CD4-positive, alpha-beta T cell (primary cell): ENCODE data around the gene ERC2. TPM values are rescaled to one million over a fixed set of nuclear protein-coding genes. Genes with fewer than 3 reads are reported as not detected.
"Not testable (repeated sequence)": the region's sequence is repeated elsewhere in the genome, so short reads cannot be mapped to it uniquely, and the experiment has no call there.

ENCODE experiments used
- ATAC-seq: fragments of 200-7000 bp; cut with Tn5 transposase; one replicate; pipeline ENCODE4 v1.10.0; 2022; ENCODE audit warnings: mild to moderate bottlenecking; ENCODE audit not compliant: poor library complexity
- CTCF ChIA-PET: fragments of 350-600 bp; sonication (Branson Sonifier 250); formaldehyde crosslinking; loops from one replicate; lab custom pipeline; 2021; ENCODE audit warnings: antibody characterized with exemption, inconsistent platforms; lab: Charles Lee
- POLR2A ChIA-PET: fragments of 350-600 bp; sonication (Branson Sonifier 250); formaldehyde crosslinking; loops from one replicate; lab custom pipeline; 2021; ENCODE audit warnings: antibody characterized with exemption, inconsistent platforms; lab: Charles Lee
- DNase-seq, 14 experiments: peaks; one replicate each; pipeline ENCODE4 v3.0.0-alpha.2; 2013 to 2020; ENCODE audit warnings: mixed read lengths in 2 of 14
- H3K27ac ChIP-seq, 2 donors: one replicate each; pipeline versions ENCODE4 v1.5.1 to v1.7.0; 2013; ENCODE audit warnings: low read length in 2 of 2, low read depth in 1 of 2, mild to moderate bottlenecking in 1 of 2
- H3K27me3 ChIP-seq, 2 experiments: 1 replicate in 1 of 2; 2 replicates in 1 of 2; pipeline versions ENCODE4 v1.6.1 to v1.7.0; 2013; ENCODE audit warnings: low read length in 2 of 2, control low read depth in 1 of 2, mild to moderate bottlenecking in 1 of 2, moderate library complexity in 1 of 2; ENCODE audit not compliant: insufficient read depth in 2 of 2, control insufficient read depth in 1 of 2
- H3K36me3 ChIP-seq: one replicate; pipeline ENCODE4 v1.6.1; 2013; ENCODE audit warnings: low read length, control low read depth; ENCODE audit not compliant: insufficient read depth
- H3K4me1 ChIP-seq: one replicate; pipeline ENCODE4 v1.6.1; 2013; ENCODE audit warnings: low read length, control low read depth; ENCODE audit not compliant: insufficient read depth
- H3K4me3 ChIP-seq: one replicate; pipeline ENCODE4 v1.5.1; 2013; ENCODE audit warnings: mild to moderate bottlenecking, low read length, moderate library complexity
- H3K9me3 ChIP-seq, 2 experiments: 1 replicate in 1 of 2; 2 replicates in 1 of 2; pipeline versions ENCODE4 v1.6.1 to v1.7.0; 2013; ENCODE audit warnings: low read length in 2 of 2, mild to moderate bottlenecking in 2 of 2, control low read depth in 1 of 2, moderate library complexity in 1 of 2; ENCODE audit not compliant: control insufficient read depth in 1 of 2, insufficient read depth in 1 of 2
- H3K27ac Mint-ChIP-seq: one replicate; pipeline ENCODE4 v1.8.0; 2020; ENCODE audit warnings: mixed read lengths
- H3K27me3 Mint-ChIP-seq: one replicate; pipeline ENCODE4 v1.8.0; 2021; ENCODE audit warnings: mixed read lengths
- H3K36me3 Mint-ChIP-seq: one replicate; pipeline ENCODE4 v1.8.0; 2021; ENCODE audit warnings: low read depth, mixed read lengths
- H3K4me1 Mint-ChIP-seq: one replicate; pipeline ENCODE4 v1.8.0; 2021; ENCODE audit warnings: low read depth, mixed read lengths
- H3K4me3 Mint-ChIP-seq: one replicate; pipeline ENCODE4 v1.8.0; 2020; ENCODE audit warnings: mild to moderate bottlenecking, mixed read lengths
- H3K9me3 Mint-ChIP-seq: one replicate; pipeline ENCODE4 v1.8.0; 2020; ENCODE audit warnings: mixed read lengths
- CTCF ChIP-seq: fragments of 200-600 bp; IDR thresholded peaks from one replicate; pipeline ENCODE4 v1.8.0; 2022; ENCODE audit warnings: antibody characterized with exemption, mild to moderate bottlenecking
- intact Hi-C, 2 experiments: fragments of 100-400 bp; cut with DNase I in 1 of 2; cut with micrococcal nuclease in 1 of 2; formaldehyde crosslinking; loops; one replicate each; pipeline versions ENCODE4 v1.15.1 to v1.9.0; 2023 to 2025; cut with DNase I, micrococcal nuclease
- total RNA-seq, 174 experiments: library from RNA in 2 of 174; stranded (reverse) in 2 of 174; gene quantifications; one replicate each; pipeline ENCODE4 v1.2.3 and lab custom pipeline; 2021 to 2026

The ERC2 gene
- total RNA-seq, 2 experiments from 2014 or later = not detected

GRCh38 chr3:56023546-56023945, 444.7 kb downstream of the ERC2 start:
- Mint-ChIP-seq H3K27ac (no peak overlapping the region), H3K4me3 (no peak overlapping the region), H3K36me3 (no peaks in the 10 kb centered on the region), H3K4me1 (no peaks in the 10 kb centered on the region), H3K27me3 (no peaks in the 10 kb centered on the region), H3K9me3 (no peaks in the 10 kb centered on the region)
- no peaks in the 10 kb centered on the region for H3K27me3 ChIP-seq
- CTCF ChIA-PET = interaction anchor here (0.6 kb wide), 1 partner anchor 15 kb away, joined by 3 read pairs; no protein-coding TSS in a partner anchor
- H3K36me3 ChIP-seq = no peaks in the 10 kb centered on the region
- H3K4me1 ChIP-seq = no peaks in the 10 kb centered on the region
- DNase-seq (no peak), ATAC-seq (no peak)
- POLR2A ChIA-PET = no interaction called here
- H3K9me3 ChIP-seq = no peaks in the 10 kb centered on the region
- TF ChIP-seq CTCF = no peak
- H3K27ac ChIP-seq = no peak overlapping the region
- intact Hi-C loops = no loop called here
- no peak overlapping the region for H3K4me3 ChIP-seq

GRCh38 chr3:56022619-56023018, 445.6 kb downstream of the ERC2 start:
- TF ChIP-seq CTCF = no peak
- Histone ChIP-seq H3K27ac (no peak overlapping the region), H3K27me3 (no peaks in the 10 kb centered on the region), H3K9me3 (no peaks in the 10 kb centered on the region), H3K36me3 (no peaks in the 10 kb centered on the region), H3K4me1 (no peaks in the 10 kb centered on the region), H3K4me3 (no peak overlapping the region)
- no peaks in the 10 kb centered on the region for H3K9me3 Mint-ChIP-seq
- no peaks in the 10 kb centered on the region for H3K4me1 Mint-ChIP-seq
- H3K27me3 Mint-ChIP-seq = no peaks in the 10 kb centered on the region
- DNase-seq (no peak), ATAC-seq (no peak)
- no peaks in the 10 kb centered on the region for H3K36me3 Mint-ChIP-seq
- intact Hi-C loops = no loop called here
- ChIA-PET CTCF (no interaction called here), POLR2A (no interaction called here)
- H3K4me3 Mint-ChIP-seq = no peak overlapping the region
- no peak overlapping the region for H3K27ac Mint-ChIP-seq

- no peaks in the 10 kb centered on the region for H3K9me3 ChIP-seq
- intact Hi-C loops = no loop called here
- ChIA-PET POLR2A (no interaction called here), CTCF (no interaction called here)
- no peak overlapping the region for H3K4me3 ChIP-seq
- H3K36me3 ChIP-seq = no peaks in the 10 kb centered on the region
- Mint-ChIP-seq H3K9me3 (no peaks in the 10 kb centered on the region), H3K36me3 (no peaks in the 10 kb centered on the region), H3K27me3 (no peaks in the 10 kb centered on the region), H3K4me3 (no peak overlapping the region), H3K4me1 (no peaks in the 10 kb centered on the region), H3K27ac (no peak overlapping the region)
- H3K27me3 ChIP-seq = no peaks in the 10 kb centered on the region
- no peak overlapping the region for H3K27ac ChIP-seq
- no peak for TF ChIP-seq CTCF
- ATAC-seq = no peak
- DNase-seq = no peak
- no peaks in the 10 kb centered on the region for H3K4me1 ChIP-seq
These were observed 448.6 kb downstream of the ERC2 start for GRCh38 chr3:56019490-56020146.

- POLR2A ChIA-PET, H3K27ac Mint-ChIP-seq, CTCF ChIA-PET: not testable (repeated sequence)
These were observed 452.9 kb downstream of the ERC2 start for GRCh38 chr3:56015374-56015773.

More at GRCh38 chr3:56015374-56015773, 452.9 kb downstream of the ERC2 start:
- H3K4me1 Mint-ChIP-seq, ATAC-seq, DNase-seq, H3K9me3 ChIP-seq, H3K27ac ChIP-seq, intact Hi-C loops, H3K36me3 Mint-ChIP-seq, H3K27me3 Mint-ChIP-seq, H3K9me3 Mint-ChIP-seq, H3K4me3 ChIP-seq, H3K4me1 ChIP-seq, H3K4me3 Mint-ChIP-seq, H3K36me3 ChIP-seq, H3K27me3 ChIP-seq: not testable (repeated sequence)
